PC-3 (cell line): ENCODE data around the gene C16orf74.

Experiments used
- CTCF ChIP-seq: fragments of 300-600 bp; sonication (generic); conservative IDR thresholded peaks from 2 replicates; pipeline ENCODE4 v1.5.1; 2017; ENCODE audit warnings: antibody characterized with exemption, low read depth, mild to moderate bottlenecking, low read length
- EZH2 ChIP-seq: fragments of 300-600 bp; sonication (generic); IDR thresholded peaks from one replicate; pipeline ENCODE4 v1.6.1; 2017; ENCODE audit warnings: antibody characterized with exemption, mild to moderate bottlenecking, low read length; ENCODE audit not compliant: unreplicated experiment

GRCh38 chr16:85704011-85704410 lies 46.9 kb downstream of the C16orf74 start:
- TF ChIP-seq CTCF = no peak
- TF ChIP-seq EZH2 = no peak
